ENCODE measurements around the gene SUPT5H.

DNA sequence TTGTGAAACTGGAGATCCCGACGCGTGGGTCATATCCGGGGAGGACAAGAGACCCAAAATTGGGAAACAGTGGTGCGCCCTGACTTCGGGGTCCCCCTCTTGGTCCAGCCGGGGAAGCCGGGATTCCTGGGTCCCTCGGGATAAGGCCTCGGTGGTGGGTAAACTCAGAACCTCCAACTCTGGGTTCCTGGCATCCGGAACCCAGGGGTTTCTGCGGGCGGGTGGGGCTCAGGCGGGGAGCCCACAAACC, 38.0 kb upstream of the SUPT5H start:
- TF ChIP-seq, protein P1, sequence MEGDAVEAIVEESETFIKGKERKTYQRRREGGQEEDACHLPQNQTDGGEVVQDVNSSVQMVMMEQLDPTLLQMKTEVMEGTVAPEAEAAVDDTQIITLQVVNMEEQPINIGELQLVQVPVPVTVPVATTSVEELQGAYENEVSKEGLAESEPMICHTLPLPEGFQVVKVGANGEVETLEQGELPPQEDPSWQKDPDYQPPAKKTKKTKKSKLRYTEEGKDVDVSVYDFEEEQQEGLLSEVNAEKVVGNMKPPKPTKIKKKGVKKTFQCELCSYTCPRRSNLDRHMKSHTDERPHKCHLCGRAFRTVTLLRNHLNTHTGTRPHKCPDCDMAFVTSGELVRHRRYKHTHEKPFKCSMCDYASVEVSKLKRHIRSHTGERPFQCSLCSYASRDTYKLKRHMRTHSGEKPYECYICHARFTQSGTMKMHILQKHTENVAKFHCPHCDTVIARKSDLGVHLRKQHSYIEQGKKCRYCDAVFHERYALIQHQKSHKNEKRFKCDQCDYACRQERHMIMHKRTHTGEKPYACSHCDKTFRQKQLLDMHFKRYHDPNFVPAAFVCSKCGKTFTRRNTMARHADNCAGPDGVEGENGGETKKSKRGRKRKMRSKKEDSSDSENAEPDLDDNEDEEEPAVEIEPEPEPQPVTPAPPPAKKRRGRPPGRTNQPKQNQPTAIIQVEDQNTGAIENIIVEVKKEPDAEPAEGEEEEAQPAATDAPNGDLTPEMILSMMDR (IDR thresholded peaks at IDR 0.05): no peak
- TF ChIP-seq POLR2A (IDR thresholded peaks at IDR 0.05): no peak
- TF ChIP-seq POLR2AphosphoS5 (IDR thresholded peaks at IDR 0.05): no peak

All from prostate gland (tissue), 2 donors.